ENCODE data around the gene RHNO1.
A peak's percentile ranks its signal among the peaks of the same experiment; 100 is the strongest.

Gene RHNO1

GRCh38 chr12:2877047-2877952 is at the start of gene RHNO1, which contains the start of gene FOXM1:
RHNO1 (plus strand) TSS chr12:2877223; CDS start chr12:2885367, 8,144 bp downstream.
FOXM1 (minus strand) TSS chr12:2877174; CDS start chr12:2874478, 2,696 bp downstream.
- peak; percentile 79 to 82 for DNase-seq

DNA sequence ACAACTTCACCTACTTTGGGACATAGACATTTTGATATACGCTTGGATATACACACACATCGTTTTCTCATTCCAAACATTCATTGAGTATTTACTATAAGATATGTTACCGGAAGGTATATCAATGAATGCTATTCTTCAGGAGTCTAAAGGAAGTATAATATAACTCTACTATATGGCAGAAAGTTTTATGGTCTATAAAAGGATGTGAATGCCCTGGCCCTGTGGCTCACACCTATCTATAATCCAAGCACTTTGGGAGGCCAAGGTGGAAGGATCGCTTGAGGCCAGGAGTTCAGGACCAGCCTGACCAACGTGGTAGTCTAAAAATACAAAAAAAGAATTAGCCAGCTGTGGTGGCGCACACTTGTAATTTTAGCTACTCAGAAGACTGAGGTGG is 47.7 kb upstream of the RHNO1 start:
- no peak for DNase-seq

DNA sequence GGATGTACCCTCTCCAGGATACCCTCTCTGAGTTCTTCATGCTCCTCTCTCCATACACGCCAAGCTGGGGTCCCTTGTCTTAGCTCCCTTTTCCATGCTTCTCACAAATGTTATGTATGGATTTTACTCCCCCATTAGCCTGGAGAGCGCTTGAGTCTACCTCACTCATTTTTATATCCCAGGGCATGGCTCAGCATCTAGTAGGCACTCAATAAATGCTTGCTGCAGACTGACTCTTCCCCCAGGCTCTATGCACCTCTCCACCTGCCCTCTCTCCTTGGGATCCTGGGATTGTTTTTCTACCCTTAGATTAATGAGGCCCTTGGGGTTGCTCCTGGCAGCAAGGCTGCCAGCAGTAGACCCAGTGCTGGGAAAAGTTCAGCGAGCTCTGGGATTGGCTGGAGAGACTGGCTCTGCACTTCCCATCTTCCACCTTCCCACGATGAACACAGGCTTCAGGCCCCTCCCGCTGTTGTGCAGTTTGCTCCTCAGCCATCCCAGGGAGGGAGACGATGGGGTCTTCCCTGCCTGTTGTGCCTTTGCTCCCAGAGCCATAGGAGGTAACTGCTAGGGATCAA is 44.4 kb upstream of the RHNO1 start:
- no peak for DNase-seq

- no peak for DNase-seq
Observed at GRCh38 chr12:2833327-2833726, 43.7 kb upstream of the RHNO1 start.

- no peak for DNase-seq
Observed at GRCh38 chr12:2833810-2834209, 43.2 kb upstream of the RHNO1 start.

DNA sequence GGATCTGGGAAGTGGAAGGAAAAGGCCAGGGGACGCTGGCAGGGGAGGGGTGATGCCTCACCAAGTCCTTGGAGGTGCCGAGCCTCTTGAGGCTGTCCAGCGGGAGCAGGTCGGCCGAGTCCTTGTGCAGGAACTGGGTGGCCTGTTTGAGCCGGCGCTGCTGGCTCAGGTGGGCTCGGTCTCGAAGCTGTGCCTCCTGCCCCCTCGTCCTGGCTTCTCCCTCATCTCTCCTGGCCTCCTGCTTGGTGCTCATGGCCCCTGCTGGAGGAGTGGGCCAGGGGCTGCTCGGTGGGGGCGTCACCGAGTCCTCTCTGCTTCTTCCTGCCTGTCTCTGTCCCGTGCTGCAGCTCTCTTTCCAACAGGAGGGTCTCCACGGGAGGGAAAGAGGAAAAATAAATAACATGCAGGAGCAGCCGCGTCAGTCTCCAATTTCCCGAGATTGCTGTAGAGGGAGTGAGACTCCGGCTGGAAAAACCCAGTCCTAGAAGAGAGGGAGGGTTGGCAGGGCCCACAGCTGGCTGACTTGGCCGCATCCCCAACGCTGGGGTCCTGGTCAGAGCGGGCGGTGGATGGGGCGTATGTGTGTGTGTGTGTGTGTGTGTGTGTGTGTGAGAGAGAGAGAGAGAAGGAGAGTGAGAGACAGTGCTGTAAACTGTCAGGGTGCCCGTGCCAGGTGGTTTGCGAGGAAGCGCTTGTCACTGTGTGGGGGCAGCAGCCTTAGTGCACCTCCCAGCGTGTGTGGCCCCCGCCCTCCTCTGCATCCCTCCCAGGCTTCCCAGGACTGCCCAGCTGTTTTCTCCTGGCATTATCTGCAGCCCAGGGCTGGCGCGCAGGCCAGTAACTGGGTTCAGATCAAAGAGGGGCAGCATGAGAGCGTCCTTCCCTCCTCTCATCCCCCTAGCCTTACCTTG is 42.2 kb upstream of the RHNO1 start, which contains the start of gene NRIP2:
Gene NRIP2, minus strand, starts transcription at position 455 of the 911 bp plus-strand sequence. Its CDS starts 52 bp downstream, at position 403.
- DNase-seq = no peak

DNA sequence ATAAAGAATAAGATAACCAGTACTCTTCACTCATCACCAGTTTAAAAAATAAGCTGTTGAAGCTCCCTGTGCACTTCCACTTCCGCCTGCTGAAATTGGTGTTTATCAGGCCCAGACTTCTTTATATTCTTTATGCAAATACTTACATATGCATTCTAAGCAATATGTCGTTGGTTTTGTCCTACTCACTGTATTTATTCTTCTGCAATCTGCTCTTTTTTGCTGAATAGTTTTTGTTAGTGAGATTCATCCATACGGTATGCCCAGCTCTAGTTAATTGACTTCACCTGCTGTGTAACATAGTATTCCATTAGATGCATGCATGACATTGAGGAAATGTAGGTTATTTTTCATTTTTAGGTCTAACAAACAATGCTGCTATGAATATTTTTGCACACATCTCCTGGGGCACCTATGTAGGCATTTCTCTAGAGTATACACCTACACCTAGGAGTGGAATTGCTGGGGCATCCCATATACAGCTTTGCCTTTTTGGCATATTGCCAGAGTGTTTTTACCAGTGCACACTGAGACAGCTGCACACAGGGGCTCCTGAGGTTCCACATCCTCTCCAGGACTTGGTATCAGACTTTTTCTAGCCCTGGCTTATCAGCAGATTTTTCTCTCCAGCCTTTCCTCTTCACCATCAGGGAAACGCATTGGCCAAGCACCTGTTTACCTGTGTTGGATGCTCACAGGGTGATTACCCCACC is 41.2 kb upstream of the RHNO1 start:
- no peak for DNase-seq

- DNase-seq = no peak
Observed at GRCh38 chr12:2836574-2836973, 40.4 kb upstream of the RHNO1 start.

DNA sequence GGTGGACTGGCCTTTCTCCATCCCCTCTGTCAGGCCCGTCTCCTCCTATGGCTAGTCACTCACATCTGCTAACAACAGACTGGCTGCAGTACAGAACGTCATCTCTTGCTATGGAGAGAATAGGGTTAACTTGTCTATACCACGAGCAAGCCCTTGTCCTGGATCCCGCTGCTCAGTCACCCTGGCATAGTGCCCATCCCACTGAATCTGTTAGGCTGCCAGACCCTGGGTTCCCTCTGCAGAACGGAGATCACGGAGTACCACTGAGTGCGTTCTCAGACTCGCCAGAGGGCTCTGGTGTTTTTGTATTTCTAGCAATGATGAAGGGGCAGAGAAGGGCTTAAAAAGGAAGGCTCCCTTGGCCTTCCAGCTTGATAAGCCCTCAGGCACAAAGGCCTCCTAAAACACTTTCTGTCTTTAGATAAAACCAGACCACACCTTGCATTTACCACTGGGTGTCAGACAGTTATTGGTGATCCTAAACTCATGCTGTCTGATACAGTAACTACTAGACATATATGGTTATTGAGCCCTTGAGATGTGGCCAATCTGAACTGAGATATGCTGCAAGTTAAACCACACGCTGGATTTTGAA is 35.9 kb upstream of the RHNO1 start:
- no peak for DNase-seq

GRCh38 chr12:2842948-2843347 is 34.1 kb upstream of the RHNO1 start:
- no peak for DNase-seq

DNA sequence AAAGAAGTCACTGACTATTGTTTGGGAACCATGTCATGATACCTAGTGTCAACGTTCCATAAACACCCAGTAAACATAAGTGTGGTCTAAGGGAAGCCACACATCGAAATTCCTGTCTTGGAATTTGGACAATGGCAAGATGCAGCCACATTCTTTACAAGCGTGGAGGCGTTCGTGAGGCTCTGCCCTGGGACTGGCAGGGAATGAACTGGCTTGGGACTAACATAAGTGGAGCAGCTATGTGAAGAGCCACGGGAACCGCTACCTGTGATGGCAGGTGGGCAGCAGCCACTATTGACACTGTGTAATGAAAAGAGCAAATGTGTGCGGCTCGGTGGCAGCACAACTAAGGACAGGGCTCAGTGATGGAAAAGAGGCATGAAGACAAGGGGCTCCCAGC is 32.2 kb upstream of the RHNO1 start:
- no peak for DNase-seq

GRCh38 chr12:2845280-2845679 is 31.7 kb upstream of the RHNO1 start:
- no peak for DNase-seq

GRCh38 chr12:2851931-2852330 is 25.1 kb upstream of the RHNO1 start:
- DNase-seq = no peak

GRCh38 chr12:2853626-2854025 is 23.4 kb upstream of the RHNO1 start:
- peak; percentile 45 to 62 for DNase-seq

DNA sequence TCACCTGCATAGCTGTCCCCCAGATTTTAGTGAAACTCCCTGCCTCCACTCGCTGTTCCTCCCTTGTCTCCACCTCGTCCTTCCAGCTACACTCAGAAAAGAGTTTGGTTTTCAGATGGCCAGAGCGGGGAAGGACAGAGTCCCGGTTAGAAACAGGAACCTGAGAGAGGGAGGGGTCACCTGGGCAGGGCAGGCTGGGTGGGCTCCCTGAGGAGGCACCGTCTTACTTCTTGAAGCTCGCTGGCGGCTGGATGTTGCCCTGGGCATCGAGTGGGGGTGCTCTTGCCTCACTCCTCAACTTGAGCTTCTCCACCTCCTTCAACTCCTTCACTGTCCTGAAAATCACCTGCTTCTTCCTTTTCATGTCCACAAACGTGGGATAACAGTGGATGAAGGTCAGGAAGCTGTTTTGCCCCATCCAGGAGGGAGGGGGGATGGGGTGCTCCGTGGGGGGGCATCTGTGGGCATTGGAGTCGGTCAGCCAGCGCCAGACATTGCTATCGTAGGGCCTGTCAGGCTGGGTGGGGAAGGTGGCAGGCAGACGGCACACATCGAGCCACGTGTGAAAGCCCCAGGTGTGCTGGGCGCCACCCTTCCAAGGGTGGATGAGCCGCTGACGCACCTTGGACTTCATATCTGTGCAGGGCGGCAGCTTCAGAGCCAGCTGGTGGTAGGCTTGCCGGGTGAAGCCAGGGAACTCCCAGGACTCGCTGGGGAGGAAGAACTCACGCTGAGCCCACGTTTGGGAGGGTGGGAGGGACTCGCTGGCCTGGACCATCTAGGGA is 22.2 kb upstream of the RHNO1 start:
- DNase-seq = no peak

DNA sequence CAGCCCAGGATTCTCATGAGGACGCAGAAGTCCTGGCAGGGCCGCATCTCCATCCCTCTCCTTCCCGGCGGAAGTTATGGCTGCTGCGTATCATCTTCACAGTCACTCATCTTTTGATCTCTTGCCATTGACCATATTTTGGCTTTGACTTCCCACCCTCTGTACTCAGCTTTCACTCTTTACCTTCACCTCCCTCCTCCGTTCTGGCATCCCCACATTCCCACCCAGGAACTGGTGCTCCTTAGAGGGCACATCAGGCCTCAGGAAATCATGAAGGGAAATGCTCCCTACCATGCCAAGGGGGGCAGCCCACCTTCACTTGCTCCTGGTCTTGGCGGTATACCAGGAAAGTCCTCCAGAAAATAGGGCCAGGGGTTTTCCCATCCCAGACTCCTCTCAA is 21.5 kb upstream of the RHNO1 start:
- DNase-seq = no peak

DNA sequence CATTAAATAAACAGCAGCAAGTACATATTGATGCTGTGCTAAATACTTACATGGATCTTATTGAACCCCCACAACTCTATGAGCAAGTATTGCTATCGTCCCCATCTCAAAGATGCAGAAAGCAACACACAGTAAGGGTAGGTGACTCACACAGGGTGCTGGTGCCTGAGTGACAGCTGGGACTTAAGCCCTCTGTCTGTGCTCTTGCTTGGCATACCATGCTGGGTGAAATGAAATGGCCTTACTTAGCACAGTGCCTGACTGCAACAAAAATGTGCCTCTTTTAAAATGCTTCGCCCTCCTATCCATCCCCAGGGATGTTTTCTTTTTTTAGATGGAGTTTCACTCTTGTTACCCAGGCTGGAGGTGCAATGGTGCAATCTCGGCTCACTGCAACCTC is 21.0 kb upstream of the RHNO1 start:
- DNase-seq = no peak

GRCh38 chr12:2857021-2857431 is 20.0 kb upstream of the RHNO1 start, which contains the start of gene TEX52:
TEX52 (minus strand) TSS chr12:2857039; CDS start chr12:2857026, 13 bp downstream.
- no peak for DNase-seq

DNA sequence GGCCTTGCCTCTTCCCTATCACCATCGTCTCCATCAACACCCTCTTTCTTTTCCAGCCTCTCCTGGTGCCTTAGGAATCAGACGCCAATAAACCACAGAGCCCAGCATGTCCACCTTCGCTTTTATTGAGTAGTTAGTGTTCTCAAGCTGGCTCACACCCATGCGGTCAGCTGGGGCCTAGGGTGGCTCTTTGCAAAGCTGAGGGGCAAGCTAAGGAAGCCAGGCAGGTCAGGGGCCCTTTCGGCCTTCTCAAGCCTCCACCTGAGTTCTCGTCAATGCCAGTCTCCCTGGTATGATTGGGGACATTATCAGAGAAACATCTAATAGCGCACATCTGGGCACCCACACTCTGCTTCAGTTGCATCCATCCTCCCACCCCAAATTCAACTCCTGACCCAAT is 19.4 kb upstream of the RHNO1 start:
- DNase-seq = no peak

GRCh38 chr12:2858334-2858733 is 18.7 kb upstream of the RHNO1 start:
- no peak for DNase-seq

DNA sequence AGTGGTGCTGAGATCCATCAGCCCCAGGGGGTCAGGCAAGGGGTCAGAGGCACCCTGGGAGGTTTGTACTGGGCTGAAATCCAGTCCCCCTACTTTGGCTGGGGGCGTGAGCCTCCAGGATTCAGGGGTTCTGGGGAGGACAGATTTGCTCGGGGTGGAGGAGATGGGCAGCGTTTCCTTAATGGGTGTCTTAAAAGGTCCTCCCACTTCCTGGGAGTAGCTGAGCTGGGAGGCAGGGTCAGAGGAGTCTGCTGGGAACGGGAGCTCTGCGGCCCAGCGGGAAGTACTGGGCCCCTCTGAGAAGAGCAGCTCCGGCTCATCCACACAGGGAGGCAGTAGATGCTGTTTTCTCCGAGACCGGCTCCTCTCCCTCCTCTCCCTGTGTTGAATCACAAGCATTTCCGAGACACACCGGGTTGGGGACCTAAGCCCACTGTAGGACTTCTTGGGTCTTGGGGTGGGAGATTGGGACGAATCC is 18.0 kb upstream of the RHNO1 start:
- no peak for DNase-seq

Data from stimulated activated CD4-positive, alpha-beta T cell treated with anti-CD3 and anti-CD28 coated beads, Interleukin-2, amount 100 ng/mL, for 48 hours (primary cell).